Stromal cell of bone marrow (primary cell): ENCODE data around the gene CORO2B.

Source experiments
- DNase-seq: peaks from one replicate; pipeline ENCODE4 v3.0.0-alpha.2; 2012; ENCODE audit warnings: low read depth

CORO2B gene

DNA sequence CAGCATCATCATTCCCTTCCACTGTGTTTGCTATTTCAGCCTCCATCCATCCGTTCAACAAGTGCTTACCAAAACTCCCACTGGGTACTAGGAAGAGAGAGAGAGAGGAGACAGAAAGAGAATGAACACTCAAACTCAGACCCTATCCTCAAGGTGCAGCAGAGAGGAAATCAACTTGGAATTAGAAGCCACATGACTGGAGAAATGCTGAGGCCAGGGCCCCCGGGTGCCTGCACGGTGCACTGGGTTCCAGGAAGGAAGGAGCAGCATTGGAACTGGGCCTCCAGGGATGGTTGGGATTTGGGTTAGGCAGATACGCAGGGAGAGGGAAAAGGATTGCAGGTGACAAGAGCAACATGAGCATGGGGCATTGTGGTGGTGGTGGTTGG lies 30.0 kb downstream of the CORO2B start:
- DNase-seq, result no peak

- DNase-seq, result peak; percentile 77
These were observed 30.8 kb downstream of the CORO2B start for GRCh38 chr15:68609629-68610028.

DNA sequence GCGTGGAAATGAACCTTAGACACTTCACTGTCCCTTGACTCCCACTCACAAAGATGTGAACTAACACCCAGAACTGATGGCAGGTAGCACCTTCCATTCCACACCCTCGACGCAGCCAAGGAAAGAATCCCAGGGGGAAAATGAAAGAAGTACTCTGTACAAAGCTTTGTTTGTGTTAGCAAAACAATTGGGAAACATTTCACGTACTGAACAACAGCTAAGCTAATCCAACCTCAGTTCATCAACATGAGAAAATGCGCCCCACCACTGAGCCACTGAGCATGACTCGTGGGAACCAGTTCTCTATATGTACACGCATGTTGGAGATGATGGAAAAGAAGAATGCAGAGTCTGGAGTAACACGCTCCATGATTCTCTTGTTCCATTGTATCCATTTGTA lies 32.0 kb downstream of the CORO2B start:
- no peak for DNase-seq

GRCh38 chr15:68612503-68612902 lies 33.7 kb downstream of the CORO2B start:
- no peak for DNase-seq

GRCh38 chr15:68612979-68613740 lies 34.4 kb downstream of the CORO2B start:
- no peak for DNase-seq

GRCh38 chr15:68614286-68615035 lies 35.7 kb downstream of the CORO2B start:
- DNase-seq, result no peak

- DNase-seq, result no peak
These were observed 36.5 kb downstream of the CORO2B start for GRCh38 chr15:68615301-68615700.

DNA sequence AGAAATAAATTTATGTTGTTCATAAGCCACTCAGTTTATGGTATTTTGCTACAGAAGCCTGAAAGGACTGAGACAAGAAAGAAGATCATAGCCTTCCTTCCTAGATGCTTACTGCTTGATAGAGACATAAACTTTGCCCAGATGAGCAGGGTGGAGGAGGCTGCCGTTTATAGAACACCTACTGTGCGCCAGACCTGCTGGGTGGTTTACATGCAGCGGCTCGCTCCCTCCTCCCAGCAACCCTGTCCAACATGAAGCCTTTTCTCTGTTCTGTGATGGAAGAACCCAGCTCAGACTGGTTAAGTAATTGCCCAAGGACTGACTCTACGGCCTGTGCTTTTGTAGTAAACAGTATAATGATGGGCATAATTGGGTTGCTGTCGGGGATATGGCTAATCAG lies 37.0 kb downstream of the CORO2B start:
- no peak for DNase-seq

- no peak for DNase-seq
These were observed 37.6 kb downstream of the CORO2B start for GRCh38 chr15:68616397-68616796.

- no peak for DNase-seq
These were observed 38.2 kb downstream of the CORO2B start for GRCh38 chr15:68617001-68617400.

DNA sequence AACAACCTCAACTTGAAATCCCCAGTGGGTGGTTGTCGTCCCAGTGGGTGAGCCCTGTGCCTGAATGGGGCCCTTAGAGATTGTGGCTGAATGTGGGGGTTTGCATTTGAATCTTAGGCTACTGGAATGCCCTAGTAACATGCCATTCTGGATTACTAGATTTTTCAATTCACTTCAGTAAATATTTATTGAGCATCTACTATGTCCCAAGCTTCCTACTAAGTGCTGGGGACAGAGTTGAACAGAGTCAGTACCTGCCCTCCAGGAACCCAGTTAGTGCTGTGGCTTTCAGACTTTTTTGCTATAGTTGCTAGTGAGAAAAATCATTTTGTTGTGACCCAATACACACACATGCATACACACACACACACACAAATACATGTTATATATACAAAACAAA lies 39.0 kb downstream of the CORO2B start:
- DNase-seq, result no peak

GRCh38 chr15:68618394-68618793 lies 39.6 kb downstream of the CORO2B start:
- no peak for DNase-seq

- DNase-seq, result no peak
These were observed 40.3 kb downstream of the CORO2B start for GRCh38 chr15:68618908-68619698.

GRCh38 chr15:68620721-68621527 lies 42.1 kb downstream of the CORO2B start:
- DNase-seq, result peak; percentile 97

DNA sequence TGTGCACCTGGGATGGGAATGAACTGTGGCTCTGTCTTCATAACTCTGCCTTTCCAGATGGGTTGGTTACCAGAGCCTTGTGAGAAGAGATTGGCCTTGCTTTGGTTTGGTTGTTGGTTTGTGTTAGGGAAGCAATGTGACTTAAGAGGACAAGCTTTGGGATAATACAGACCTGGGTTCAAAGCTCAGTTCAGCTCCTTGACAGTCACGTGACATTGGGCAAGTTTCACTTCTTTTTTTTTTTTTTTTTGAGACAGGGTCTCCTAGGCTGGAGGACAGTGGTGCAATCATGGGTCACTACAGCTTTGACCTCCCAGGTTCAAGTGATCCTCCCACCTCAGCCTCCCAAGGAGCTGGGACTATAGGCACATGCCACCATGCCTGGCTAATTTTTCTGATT lies 42.7 kb downstream of the CORO2B start:
- no peak for DNase-seq

GRCh38 chr15:68623301-68623892 lies 44.6 kb downstream of the CORO2B start:
- DNase-seq, result no peak

GRCh38 chr15:68625853-68626252 lies 47.1 kb downstream of the CORO2B start:
- no peak for DNase-seq

DNA sequence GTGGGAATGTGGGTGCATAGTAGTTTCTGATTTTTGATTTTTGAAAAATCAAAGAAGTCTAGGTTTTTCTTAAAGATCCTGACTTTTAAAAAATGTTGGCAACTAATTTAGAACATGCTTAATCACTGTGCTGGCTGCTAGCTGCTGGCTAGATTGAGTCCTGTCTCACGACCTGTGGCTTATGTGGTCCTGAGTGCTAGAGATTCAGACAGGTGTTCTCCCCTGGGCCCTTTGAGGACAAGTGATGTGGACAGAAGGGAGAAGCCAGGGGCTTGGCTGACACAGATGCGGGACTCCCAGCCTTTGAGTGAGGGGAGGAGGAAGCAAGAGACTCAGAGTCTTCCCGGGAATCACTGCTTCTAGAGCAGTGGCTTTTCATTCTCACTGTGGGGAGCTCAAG lies 47.5 kb downstream of the CORO2B start:
- DNase-seq, result no peak

GRCh38 chr15:68626739-68627138 lies 47.9 kb downstream of the CORO2B start:
- DNase-seq, result no peak

DNA sequence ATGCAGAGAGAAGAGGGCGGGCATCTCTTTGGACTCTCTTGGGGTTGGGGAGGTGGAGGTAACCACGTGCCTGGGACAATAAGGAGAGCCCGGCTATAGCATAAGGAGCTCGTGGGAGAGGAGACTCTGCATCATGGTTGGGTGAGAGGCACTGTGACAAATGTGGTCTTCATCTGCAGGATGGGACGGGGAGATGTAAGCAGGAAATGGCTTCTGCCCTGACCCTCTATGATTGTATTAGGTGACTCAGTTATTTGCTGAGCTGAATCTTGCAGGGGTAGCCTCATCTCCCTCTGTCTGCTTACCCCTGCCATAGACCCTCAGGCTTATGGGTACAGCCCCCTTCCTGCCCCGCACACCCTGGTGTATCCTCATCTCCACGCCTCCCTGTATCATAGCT lies 48.7 kb downstream of the CORO2B start:
- DNase-seq, result no peak

DNA sequence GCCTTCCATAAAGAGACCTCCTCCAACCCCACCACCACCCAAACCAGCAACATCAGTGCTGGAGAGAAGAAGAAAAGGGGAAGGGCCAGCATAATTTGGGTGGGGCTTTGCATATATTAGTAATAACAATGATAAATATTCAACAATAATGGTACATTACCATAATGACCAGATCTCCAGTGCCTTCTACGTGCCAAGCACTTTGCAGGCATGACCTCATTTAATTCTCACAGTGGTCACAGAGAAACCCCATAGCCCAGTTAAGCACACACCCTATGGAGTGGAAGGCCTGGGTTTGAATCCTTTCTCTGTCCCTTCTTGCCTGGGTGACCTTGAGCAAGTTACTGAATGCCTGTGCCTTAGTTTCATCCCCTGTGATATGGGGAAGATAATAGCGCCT lies 49.2 kb downstream of the CORO2B start:
- no peak for DNase-seq
